KMS-11 (cell line): ENCODE measurements around the gene KCNQ1.

Experiments used
- H2AFZ ChIP-seq: fragments of 200-600 bp; sonication (generic); 2 replicates; pipeline ENCODE4 v1.6.1; 2016; ENCODE audit warnings: antibody characterized with exemption, mixed run types, low read depth
- H3K27ac ChIP-seq: fragments of 200-600 bp; sonication (generic); 2 replicates; pipeline ENCODE4 v1.6.1; 2016; ENCODE audit warnings: mild to moderate bottlenecking, mixed run types
- H3K27me3 ChIP-seq: fragments of 200-600 bp; sonication (generic); 2 replicates; pipeline ENCODE4 v1.6.1; 2017; ENCODE audit warnings: mild to moderate bottlenecking, low read depth, mixed run types, moderate library complexity; ENCODE audit not compliant: insufficient read depth
- H3K36me3 ChIP-seq: fragments of 200-600 bp; sonication (generic); 2 replicates; pipeline ENCODE4 v1.6.1; 2017; ENCODE audit warnings: mild to moderate bottlenecking, mixed run types; ENCODE audit not compliant: insufficient read depth
- H3K4me1 ChIP-seq: fragments of 200-600 bp; sonication (generic); 2 replicates; pipeline ENCODE4 v1.6.1; 2016; ENCODE audit warnings: mild to moderate bottlenecking, low read depth, mixed run types; ENCODE audit not compliant: poor library complexity, severe bottlenecking
- H3K4me2 ChIP-seq: fragments of 200-600 bp; sonication (generic); 2 replicates; pipeline ENCODE4 v1.7.0; 2016; ENCODE audit warnings: mild to moderate bottlenecking, mixed run types
- H3K4me3 ChIP-seq: fragments of 200-600 bp; sonication (generic); IDR thresholded peaks from 2 replicates; pipeline ENCODE4 v1.6.1; 2017; ENCODE audit warnings: low read depth, low read length, mixed read lengths; ENCODE audit not compliant: insufficient read depth
- H3K79me2 ChIP-seq: fragments of 200-600 bp; sonication (generic); 2 replicates; pipeline ENCODE4 v1.6.1; 2016; ENCODE audit warnings: low read depth, mixed run types; ENCODE audit not compliant: insufficient read depth
- H3K9ac ChIP-seq: fragments of 200-600 bp; sonication (generic); 2 replicates; pipeline ENCODE4 v1.6.1; 2016; ENCODE audit warnings: mild to moderate bottlenecking, mixed run types
- H4K20me1 ChIP-seq: fragments of 200-600 bp; sonication (generic); 2 replicates; pipeline ENCODE4 v1.6.1; 2016; ENCODE audit warnings: mild to moderate bottlenecking, mixed run types; ENCODE audit not compliant: insufficient read depth
- CTCF ChIP-seq: fragments of 200-600 bp; sonication (generic); conservative IDR thresholded peaks from 2 replicates; pipeline ENCODE4 v1.6.1; 2017; ENCODE audit warnings: low read depth, mild to moderate bottlenecking, antibody characterized with exemption, low read length, moderate library complexity, mixed read lengths

Gene KCNQ1

DNA sequence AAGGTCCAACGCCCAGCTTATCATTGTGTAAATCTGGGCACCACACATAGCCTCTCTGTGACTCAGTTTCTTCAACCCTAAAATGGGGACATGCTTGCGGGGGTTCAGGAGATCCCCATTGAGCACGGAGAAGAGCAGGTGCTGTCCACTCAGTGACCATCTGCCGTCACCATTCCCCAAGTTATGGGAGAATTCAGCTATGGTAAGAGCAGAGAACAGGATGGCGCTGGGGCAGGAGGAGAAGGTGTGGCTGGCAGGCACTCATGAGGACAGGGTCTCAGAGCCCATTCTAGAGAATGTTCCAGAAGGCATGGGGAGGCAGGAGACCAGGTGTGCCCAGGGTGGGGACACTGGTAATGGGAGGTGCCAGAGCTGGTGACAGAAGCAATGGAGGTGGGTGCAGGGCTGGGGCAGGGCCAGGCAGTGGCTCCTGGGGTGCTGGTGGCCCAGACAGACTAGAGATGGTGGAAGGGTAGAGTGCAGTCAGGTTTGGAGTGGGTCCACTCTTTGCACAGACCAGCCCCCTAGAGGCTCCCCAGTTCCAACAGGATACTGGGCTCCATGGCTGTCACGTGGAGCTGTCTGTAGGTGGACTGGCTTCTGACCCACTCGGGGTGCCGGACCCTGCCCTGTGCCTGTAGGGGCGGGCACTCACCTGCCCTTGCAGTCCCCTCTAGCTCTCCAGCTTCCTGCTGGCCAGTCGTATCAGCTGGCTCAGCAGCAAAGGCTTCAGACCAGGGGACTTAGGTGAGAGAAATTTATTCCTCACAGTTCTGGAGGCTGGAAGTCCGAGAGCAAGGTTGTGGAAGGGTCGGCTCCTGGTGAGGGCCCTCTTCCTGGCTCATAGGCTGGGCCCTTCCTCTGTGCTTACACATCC lies 356.1 kb downstream of the KCNQ1 start:
- H4K20me1 ChIP-seq: no peaks in the 10 kb centered on the region
- H3K27ac ChIP-seq: no peak overlapping the region
- H3K27me3 ChIP-seq: no peaks in the 10 kb centered on the region
- H3K4me3 ChIP-seq: no peak overlapping the region
- H2AFZ ChIP-seq: no peak overlapping the region
- TF ChIP-seq CTCF: no peak
- H3K9ac ChIP-seq: no peak overlapping the region
- no peaks in the 10 kb centered on the region for H3K79me2 ChIP-seq
- no peaks in the 10 kb centered on the region for H3K36me3 ChIP-seq
- no peaks in the 10 kb centered on the region for H3K4me1 ChIP-seq
- H3K4me2 ChIP-seq: no peak overlapping the region

- no peaks in the 10 kb centered on the region for H3K27me3 ChIP-seq
- no peak overlapping the region for H3K4me2 ChIP-seq
- H3K4me3 ChIP-seq: no peak overlapping the region
- no peak overlapping the region for H2AFZ ChIP-seq
- no peaks in the 10 kb centered on the region for H3K36me3 ChIP-seq
- no peak for TF ChIP-seq CTCF
- H3K4me1 ChIP-seq: no peaks in the 10 kb centered on the region
- H3K9ac ChIP-seq: no peak overlapping the region
- H3K27ac ChIP-seq: no peak overlapping the region
- no peaks in the 10 kb centered on the region for H4K20me1 ChIP-seq
- no peaks in the 10 kb centered on the region for H3K79me2 ChIP-seq
Observed at GRCh38 chr11:2801711-2802388, 357.0 kb downstream of the KCNQ1 start.

GRCh38 chr11:2802389-2803185 lies 357.8 kb downstream of the KCNQ1 start:
- no peak overlapping the region for H3K9ac ChIP-seq
- no peak overlapping the region for H3K27ac ChIP-seq
- H3K4me2 ChIP-seq: no peak overlapping the region
- no peaks in the 10 kb centered on the region for H3K27me3 ChIP-seq
- TF ChIP-seq CTCF: no peak
- H3K36me3 ChIP-seq: no peaks in the 10 kb centered on the region
- no peaks in the 10 kb centered on the region for H3K79me2 ChIP-seq
- no peak overlapping the region for H3K4me3 ChIP-seq
- H3K4me1 ChIP-seq: no peaks in the 10 kb centered on the region
- H2AFZ ChIP-seq: no peak overlapping the region
- no peaks in the 10 kb centered on the region for H4K20me1 ChIP-seq

- Histone ChIP-seq H3K9ac (no peak overlapping the region), H3K27ac (no peak overlapping the region), H3K4me3 (no peak overlapping the region), H3K36me3 (no peaks in the 10 kb centered on the region), H2AFZ (no peak overlapping the region), H3K4me2 (no peak overlapping the region), H3K4me1 (no peaks in the 10 kb centered on the region), H3K27me3 (no peaks in the 10 kb centered on the region), H3K79me2 (no peaks in the 10 kb centered on the region), H4K20me1 (no peaks in the 10 kb centered on the region)
- TF ChIP-seq CTCF: no peak
Observed at GRCh38 chr11:2803186-2804091, 358.6 kb downstream of the KCNQ1 start.
